HG03378 (cell line): Measurements from ENCODE around the gene LRRC53.
A peak's percentile ranks its signal among the peaks of the same experiment; 100 is the strongest.

Experiments
- ATAC-seq: cut with Tn5 transposase; IDR thresholded peaks from one replicate; pipeline ENCODE4 v1.9.1; 2021; ENCODE audit warnings: mild to moderate bottlenecking, moderate library complexity; ENCODE audit not compliant: unreplicated experiment

LRRC53 gene

GRCh38 chr1:74498901-74499300, 13.5 kb downstream of the LRRC53 start:
- no peak for ATAC-seq

DNA sequence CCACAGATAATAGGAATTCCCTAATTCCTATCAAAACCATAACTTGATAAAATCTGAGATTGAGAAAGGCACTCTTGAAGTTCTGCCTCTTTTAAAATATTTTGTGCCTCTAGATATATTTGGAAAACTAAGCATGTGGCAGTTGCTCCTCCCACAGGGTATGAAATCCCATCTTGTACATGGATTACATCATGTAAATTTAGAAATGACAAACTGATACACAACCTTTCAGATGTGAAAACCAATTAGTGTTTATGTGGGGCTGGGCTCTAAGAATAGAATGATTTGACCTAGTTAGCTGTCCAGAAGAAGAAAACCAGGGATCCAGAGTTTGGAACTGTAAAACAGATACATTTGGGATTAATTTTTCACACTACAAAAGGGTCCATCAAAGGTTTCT, 15.7 kb downstream of the LRRC53 start:
- ATAC-seq: no peak

DNA sequence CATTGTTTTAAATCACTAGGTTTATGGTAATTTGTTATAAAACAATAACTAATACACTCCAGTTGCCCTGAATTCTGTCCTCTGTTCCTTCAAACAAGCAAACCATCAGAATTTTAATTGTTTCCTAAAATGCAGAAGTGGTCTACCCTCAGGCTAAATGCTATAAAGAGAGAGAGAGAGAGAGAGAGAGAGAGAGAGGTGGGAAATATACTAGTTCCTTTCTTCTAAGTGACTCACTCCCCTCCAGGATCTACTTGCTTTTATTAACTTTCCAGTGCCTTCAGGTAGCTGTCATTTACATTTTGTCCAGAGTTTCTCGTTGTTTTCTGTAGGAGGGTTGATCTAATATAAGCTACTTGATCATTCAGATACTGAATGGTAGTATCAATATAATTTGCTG, 26.4 kb downstream of the LRRC53 start:
- no peak for ATAC-seq

GRCh38 chr1:74485622-74486021, 26.8 kb downstream of the LRRC53 start:
- ATAC-seq: no peak

GRCh38 chr1:74481607-74482006, 30.8 kb downstream of the LRRC53 start:
- ATAC-seq: no peak

DNA sequence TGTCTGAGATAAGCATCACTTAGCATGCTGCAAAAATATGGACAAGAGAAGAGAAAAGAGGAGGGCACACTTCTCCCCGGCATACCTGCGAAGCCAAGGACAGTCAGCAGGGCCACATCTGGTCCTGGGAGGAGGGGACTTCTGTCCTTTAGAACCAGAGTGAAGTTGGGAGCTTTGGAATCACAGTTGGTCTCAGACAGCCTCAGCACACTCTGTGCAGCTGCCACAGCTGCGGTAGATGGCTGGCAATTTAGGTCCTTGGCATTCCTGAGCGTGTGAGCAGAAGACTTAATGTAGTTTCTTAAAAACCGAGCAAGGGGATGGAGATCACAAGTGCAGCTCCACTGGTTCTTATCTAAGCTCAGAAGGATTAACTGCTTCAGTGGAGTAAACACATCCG, 32.3 kb downstream of the LRRC53 start:
- no peak for ATAC-seq

DNA sequence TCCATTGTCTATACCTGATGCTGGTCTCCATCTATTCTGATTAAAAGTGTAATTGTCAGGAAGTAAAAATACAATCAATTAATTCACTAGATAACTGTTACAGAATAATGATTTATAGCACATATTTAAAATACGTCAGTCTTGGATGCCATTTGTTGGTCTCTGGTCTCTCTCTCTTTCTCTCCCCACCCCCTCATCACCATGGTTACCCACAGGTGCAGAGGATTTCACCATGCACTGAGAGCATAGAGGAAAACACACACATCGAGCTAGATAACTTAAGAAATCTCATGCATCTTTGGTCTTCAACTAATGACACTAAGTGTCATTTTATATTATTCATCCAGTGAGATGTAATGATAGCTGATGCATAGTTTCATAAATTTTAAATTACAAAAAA, 33.4 kb downstream of the LRRC53 start:
- ATAC-seq: no peak

DNA sequence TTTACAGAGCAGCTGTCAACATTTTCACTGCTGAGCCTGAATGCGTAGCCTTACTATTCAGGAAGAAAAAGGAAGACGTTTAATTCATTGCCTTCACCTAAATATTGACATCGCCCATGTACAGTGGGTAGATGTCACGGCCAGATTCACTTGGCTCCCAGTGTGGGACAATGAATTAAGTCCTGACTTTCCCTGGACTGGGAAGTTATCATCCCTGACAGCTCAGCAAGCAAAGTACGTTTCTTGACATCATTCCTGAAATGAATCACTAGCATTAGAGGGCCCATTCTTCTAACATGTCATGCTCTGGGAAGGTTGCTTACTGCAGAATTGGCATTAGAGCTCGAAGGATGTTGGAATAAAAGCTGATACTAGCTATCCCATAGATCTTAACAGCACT, 37.8 kb downstream of the LRRC53 start:
- no peak for ATAC-seq

DNA sequence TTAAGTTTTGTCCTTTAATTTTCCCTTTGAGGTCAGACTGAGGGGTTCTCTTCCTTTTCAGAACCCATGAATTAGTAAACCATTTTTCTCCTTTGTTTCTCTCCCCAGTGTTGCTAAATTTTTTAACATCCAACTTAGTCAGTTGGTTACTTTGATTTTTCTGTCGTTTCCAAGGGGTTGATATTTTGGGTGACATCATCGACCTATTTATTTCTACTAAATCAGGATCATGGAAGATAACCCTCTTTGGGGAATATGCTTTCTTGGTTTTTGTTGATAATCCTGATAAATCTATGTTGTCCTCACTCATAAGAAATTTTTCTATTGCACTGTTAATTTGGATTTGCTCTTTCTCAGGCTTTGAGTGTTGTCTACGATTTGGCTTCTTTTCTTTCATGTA, 40.9 kb downstream of the LRRC53 start:
- ATAC-seq: no peak

GRCh38 chr1:74470936-74471335, 41.5 kb downstream of the LRRC53 start:
- ATAC-seq: no peak

GRCh38 chr1:74470251-74470650, 42.2 kb downstream of the LRRC53 start:
- ATAC-seq: no peak

- peak; percentile 71 for ATAC-seq
Observed at GRCh38 chr1:74468982-74469603, 43.3 kb downstream of the LRRC53 start.

DNA sequence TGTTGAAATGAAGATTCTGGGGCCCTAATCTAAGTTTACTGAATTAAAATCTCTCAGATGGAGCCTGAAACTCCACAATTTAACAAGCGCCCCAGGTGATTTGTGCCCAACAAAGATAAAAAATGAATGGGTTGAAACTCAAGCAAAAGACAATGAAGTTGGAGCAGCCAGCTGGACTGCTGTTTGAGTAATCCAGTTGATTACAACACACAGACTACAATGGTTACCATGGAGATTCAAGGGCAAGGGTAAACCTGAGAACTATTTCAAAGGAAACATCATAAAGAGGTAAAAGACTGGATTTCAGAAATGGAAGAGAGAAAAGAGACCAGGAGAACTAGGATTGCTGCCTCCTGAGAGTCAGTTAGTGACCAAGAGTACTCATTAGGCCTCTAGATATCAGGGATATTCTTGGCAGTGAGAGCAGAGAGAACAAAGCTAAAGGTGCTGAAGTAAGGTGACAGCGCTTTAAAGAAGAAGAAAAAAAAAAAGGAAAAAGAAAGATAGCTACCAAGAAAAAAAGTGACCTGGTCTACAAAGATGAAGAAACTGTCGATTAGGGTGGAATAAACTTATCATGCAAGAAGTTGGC, 44.5 kb downstream of the LRRC53 start:
- no peak for ATAC-seq

- ATAC-seq: no peak
Observed at GRCh38 chr1:74465193-74465681, 47.2 kb downstream of the LRRC53 start.

- no peak for ATAC-seq
Observed at GRCh38 chr1:74464037-74464436, 48.4 kb downstream of the LRRC53 start.

GRCh38 chr1:74463333-74463988, 49.0 kb downstream of the LRRC53 start:
- peak; percentile 88 for ATAC-seq

- ATAC-seq: no peak
Observed at GRCh38 chr1:74457253-74457652, 55.2 kb downstream of the LRRC53 start.

- no peak for ATAC-seq
Observed at GRCh38 chr1:74455390-74455789, 57.0 kb downstream of the LRRC53 start.

- no peak for ATAC-seq
Observed at GRCh38 chr1:74453277-74453676, 59.1 kb downstream of the LRRC53 start.

DNA sequence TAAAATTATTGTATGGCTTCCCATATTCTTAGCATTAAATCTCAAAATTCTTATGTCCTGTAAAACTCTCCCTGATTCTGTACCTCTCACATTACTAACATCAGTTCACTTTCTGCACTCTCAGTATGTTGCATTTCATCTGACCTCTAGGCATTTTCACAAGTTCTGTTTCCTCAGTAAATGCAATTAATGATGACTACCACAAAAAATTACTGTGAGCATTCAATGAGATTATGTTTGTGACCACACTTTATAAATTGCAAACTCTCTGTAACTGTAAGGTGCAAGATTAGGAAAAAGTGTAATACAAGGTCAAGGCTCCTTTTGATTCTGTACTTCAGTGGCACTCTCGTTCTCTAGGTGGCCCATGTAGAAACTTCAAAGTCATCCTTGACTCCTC, 60.4 kb downstream of the LRRC53 start:
- no peak for ATAC-seq

- ATAC-seq: no peak
Observed at GRCh38 chr1:74437035-74437434, 75.4 kb downstream of the LRRC53 start.

DNA sequence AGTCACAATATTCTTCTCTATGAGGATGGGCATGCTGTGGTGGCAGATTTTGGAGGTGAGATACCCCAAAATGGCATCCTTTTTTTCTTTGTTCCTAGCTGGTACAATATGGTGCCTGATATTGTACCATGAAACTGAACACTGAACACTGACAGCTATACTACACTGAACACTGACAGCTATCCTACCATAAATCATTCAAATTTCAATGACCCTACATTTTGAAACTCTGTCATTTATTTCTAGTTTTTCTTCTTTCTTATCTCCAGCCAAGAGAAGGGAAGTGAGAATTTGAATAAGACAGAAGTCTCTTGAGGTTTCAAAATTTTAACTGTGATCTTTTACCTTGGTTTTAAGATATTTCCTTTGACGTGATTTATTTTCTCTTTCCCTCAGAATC, 76.3 kb downstream of the LRRC53 start:
- no peak for ATAC-seq
